Caki2 (cell line): ENCODE results near the gene CTAG1A. TPM values are rescaled to one million over a fixed set of nuclear protein-coding genes. Genes with fewer than 3 reads are reported as not detected.
A peak's percentile ranks its signal among the peaks of the same experiment; 100 is the strongest.
"Not testable (repeated sequence)": the region's sequence is repeated elsewhere in the genome, so short reads cannot be mapped to it uniquely, and the experiment has no call there.

Experiments used
- DNase-seq: peaks from one replicate; pipeline ENCODE4 v3.0.0-alpha.2; 2015; ENCODE audit warnings: low read depth
- in situ Hi-C: cut with HindIII; loops from 2 replicates; pipeline ENCODE4 v1.10.0; 2016; ENCODE audit warnings: low sequenced_read_pairs, low pct_unique_long_range_greater_than_20kb, mixed read lengths
- total RNA-seq: library from RNA; depleted of rRNA; stranded (reverse); fragments of >200 nt; shearing (Covaris generic); gene quantifications from 2 replicates; pipeline ENCODE4 v1.2.3, GENCODE V29; 2014; ENCODE audit warnings: low replicate concordance; rRNA removed

Gene CTAG1A
- total RNA-seq, 1 experiment from 2014 or later: not detected

- in situ Hi-C loops: no loop called here
These were observed 18.8 kb downstream of the CTAG1A start for GRCh38 chrX:154603438-154604430.

GRCh38 chrX:154605566-154605965 is 20.6 kb downstream of the CTAG1A start:
- in situ Hi-C loops: no loop called here

More at GRCh38 chrX:154603438-154604430, 18.8 kb downstream of the CTAG1A start:
- DNase-seq: peak; percentile 32

GRCh38 chrX:154607370-154607769 is 22.4 kb downstream of the CTAG1A start:
- DNase-seq: no peak
- in situ Hi-C loops: no loop called here

More at GRCh38 chrX:154605566-154605965, 20.6 kb downstream of the CTAG1A start:
- DNase-seq: no peak

- DNase-seq, in situ Hi-C loops: not testable (repeated sequence)
These were observed 23.0 kb downstream of the CTAG1A start for GRCh38 chrX:154607976-154608375.

GRCh38 chrX:154608823-154609222 is 23.9 kb downstream of the CTAG1A start:
- DNase-seq, in situ Hi-C loops: not testable (repeated sequence)

GRCh38 chrX:154611146-154611545 is 26.2 kb downstream of the CTAG1A start:
- in situ Hi-C loops, DNase-seq: not testable (repeated sequence)

GRCh38 chrX:154613586-154613985 is 28.7 kb downstream of the CTAG1A start:
- in situ Hi-C loops, DNase-seq: not testable (repeated sequence)

- DNase-seq, in situ Hi-C loops: not testable (repeated sequence)
These were observed 34.2 kb downstream of the CTAG1A start, which contains the start of gene CTAG1B for GRCh38 chrX:154619182-154619581. TSS of gene CTAG1B (minus strand) at chrX:154619282. CDS start at chrX:154619218, 64 bp downstream.

GRCh38 chrX:154620767-154621414 is 36.0 kb downstream of the CTAG1A start:
- DNase-seq, in situ Hi-C loops: not testable (repeated sequence)

- DNase-seq, in situ Hi-C loops: not testable (repeated sequence)
These were observed 44.0 kb downstream of the CTAG1A start for GRCh38 chrX:154628960-154629359.

GRCh38 chrX:154630949-154631348 is 46.0 kb downstream of the CTAG1A start:
- in situ Hi-C loops, DNase-seq: not testable (repeated sequence)

- in situ Hi-C loops, DNase-seq: not testable (repeated sequence)
These were observed 48.7 kb downstream of the CTAG1A start for GRCh38 chrX:154633661-154634060.

Other genes starting within 250 kb of the CTAG1A start
- 1,120 and 1,164 TPM in 2 replicates for gene FLNA, start 210.5 kb upstream of the CTAG1A start, total RNA-seq
- 32.0 and 48.7 TPM in 2 replicates for gene EMD, start 205.8 kb upstream of the CTAG1A start, total RNA-seq
- 2,876 and 3,155 TPM in 2 replicates for gene RPL10, start 186.8 kb upstream of the CTAG1A start, total RNA-seq
- gene DNASE1L1, start 175.9 kb upstream of the CTAG1A start, total RNA-seq: 40.3 and 46.1 TPM in 2 replicates
- gene TAFAZZIN, start 173.6 kb upstream of the CTAG1A start, total RNA-seq: 38.4 and 68.0 TPM in 2 replicates
- 29.2 and 46.6 TPM in 2 replicates for gene ATP6AP1, start 156.5 kb upstream of the CTAG1A start, total RNA-seq
- 58.6 and 91.2 TPM in 2 replicates for gene GDI1, start 148.0 kb upstream of the CTAG1A start, total RNA-seq
- 62.3 and 77.1 TPM in 2 replicates for gene FAM50A, start 141.0 kb upstream of the CTAG1A start, total RNA-seq
- gene PLXNA3, start 126.9 kb upstream of the CTAG1A start, total RNA-seq: 2.2 and 2.7 TPM in 2 replicates
- gene LAGE3, start 105.9 kb upstream of the CTAG1A start, total RNA-seq: 32.3 and 71.1 TPM in 2 replicates
- gene UBL4A, start 98.5 kb upstream of the CTAG1A start, total RNA-seq: 109 and 110 TPM in 2 replicates
- gene SLC10A3, start 94.5 kb upstream of the CTAG1A start, total RNA-seq: 14.0 and 21.5 TPM in 2 replicates
- gene FAM3A, start 68.9 kb upstream of the CTAG1A start, total RNA-seq: 32.5 and 47.1 TPM in 2 replicates
- gene G6PD, start 38.3 kb upstream of the CTAG1A start, total RNA-seq: 600 and 665 TPM in 2 replicates
- gene IKBKG, start 37.5 kb upstream of the CTAG1A start, total RNA-seq: 32.9 and 49.8 TPM in 2 replicates
- gene CTAG1B, start 34.1 kb downstream of the CTAG1A start, total RNA-seq: not detected in 2 replicates
- not detected in 2 replicates for gene CTAG2, start 68.4 kb downstream of the CTAG1A start, total RNA-seq
- gene GAB3, start 165.9 kb downstream of the CTAG1A start, total RNA-seq: 0.14 TPM in 1 of 2 replicates, not detected in the other
- gene DKC1, start 177.7 kb downstream of the CTAG1A start, total RNA-seq: 20.4 and 68.5 TPM in 2 replicates
- gene MPP1, start 220.4 kb downstream of the CTAG1A start, total RNA-seq: 36.1 and 38.7 TPM in 2 replicates
- not detected in 2 replicates for gene SMIM9, start 249.5 kb downstream of the CTAG1A start, total RNA-seq